Iris pigment epithelial cell (primary cell): ENCODE results near the gene ARHGEF28.
A peak's percentile ranks its signal among the peaks of the same experiment; 100 is the strongest.

ENCODE experiments used
- DNase-seq: peaks from one replicate; pipeline ENCODE4 v3.0.0-alpha.2; 2011; ENCODE audit warnings: low read depth

ARHGEF28 gene

DNA sequence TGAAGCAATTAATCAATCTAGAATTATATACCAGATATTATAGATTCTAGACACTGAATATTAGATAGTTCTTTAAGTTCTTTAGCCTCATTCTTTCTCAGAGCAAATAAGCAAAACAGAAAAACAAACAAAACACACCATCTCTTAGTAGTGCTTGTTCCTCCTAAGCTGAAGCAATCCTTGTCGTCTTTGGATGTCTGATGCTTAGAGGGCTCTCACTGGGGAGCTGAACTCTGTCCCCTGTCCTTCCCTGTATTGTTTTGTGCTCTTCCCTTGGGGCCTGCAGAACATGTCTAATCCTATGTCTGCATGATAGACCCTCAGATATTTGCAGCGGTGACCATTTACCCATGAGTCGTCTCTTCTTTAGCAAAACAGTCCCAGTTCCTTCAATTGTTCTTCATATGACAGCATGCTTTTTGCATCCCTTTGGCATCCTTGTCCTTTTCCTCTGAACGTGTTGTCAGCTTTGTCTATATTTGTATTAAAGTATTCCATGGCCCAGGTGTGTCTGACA lies 114.3 kb downstream of the ARHGEF28 start:
- no peak for DNase-seq

GRCh38 chr5:73743161-73743560 lies 117.2 kb downstream of the ARHGEF28 start:
- peak; percentile 21 for DNase-seq

DNA sequence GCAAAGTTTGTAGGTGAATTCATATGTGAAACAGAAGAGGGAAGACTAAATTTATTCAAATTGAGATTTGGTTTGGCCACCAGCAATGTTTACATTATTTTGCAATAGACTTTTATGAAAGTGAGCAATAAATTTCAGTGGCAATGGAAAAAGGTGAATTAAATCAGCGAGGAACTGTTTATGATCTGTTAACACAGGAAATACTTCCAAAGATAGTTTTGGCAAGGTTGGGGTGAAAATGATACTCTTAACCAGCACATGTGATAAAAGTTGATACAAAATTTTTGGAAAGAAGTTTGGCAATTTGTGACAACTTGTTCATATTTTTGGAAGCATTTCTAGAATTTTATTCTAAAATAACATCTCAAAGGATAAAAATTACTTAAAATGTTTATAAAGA lies 119.8 kb downstream of the ARHGEF28 start:
- DNase-seq, result no peak

DNA sequence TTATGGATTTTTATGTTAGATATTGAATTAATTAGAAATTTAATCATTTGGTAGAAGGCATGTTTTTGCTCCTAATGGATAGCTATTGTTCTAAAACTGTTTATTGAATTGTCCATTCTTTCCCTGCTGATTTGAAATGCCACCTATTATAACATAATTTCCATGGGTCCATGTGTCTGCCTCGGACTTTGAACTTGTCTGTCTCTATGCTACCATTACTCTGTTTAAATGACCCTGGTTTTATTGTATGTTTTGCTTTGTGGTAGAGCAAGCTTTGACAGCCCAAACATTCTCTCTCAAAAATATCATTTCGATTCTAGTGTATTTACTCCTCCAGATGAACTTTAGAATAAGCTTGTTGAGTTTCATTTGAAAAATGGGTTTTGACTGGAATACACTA lies 120.6 kb downstream of the ARHGEF28 start:
- no peak for DNase-seq

GRCh38 chr5:73747696-73748380 lies 121.8 kb downstream of the ARHGEF28 start:
- DNase-seq, result no peak

DNA sequence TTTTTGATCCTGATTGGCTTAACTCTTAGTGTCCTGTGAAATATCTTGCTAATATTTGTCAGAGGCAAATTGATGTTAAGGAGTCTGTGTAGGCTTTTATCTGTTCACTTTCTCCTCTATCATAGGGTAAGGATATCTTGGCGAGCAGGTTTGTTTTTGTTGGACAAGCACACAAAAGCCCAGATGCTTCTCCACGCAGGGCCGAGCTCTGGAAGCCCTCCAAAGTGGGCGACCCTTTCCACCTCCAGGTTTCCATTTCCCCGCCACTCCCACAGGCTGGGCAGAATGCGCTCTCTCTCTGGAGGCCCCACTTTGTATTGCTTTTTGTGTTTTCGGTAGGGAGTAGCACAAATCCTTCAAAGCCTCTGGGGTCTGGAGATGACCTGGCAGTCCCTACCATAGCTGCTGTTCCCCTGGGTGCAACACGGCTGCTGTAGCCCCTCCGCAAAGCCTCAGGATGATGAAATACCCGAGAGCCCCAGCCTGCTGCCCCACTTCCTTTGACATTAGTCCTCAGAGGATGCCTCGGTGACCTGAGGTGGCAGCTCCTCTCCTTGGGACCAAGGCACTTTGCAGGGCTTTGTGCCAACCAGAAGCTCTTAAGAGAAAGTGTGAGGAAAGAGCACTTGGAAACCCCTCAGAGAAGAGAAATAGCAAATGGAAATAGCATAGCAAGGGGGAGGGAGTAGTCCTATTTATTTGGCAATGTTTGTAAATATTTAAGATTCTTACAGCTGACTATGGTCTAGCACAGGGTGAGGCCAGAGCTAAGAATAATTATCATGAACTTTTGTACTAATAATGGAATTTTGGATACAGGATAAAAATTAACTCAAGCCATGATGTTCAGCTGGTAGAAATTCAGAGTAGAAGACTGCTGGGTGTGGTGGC lies 122.8 kb downstream of the ARHGEF28 start:
- peak; percentile 70 for DNase-seq

DNA sequence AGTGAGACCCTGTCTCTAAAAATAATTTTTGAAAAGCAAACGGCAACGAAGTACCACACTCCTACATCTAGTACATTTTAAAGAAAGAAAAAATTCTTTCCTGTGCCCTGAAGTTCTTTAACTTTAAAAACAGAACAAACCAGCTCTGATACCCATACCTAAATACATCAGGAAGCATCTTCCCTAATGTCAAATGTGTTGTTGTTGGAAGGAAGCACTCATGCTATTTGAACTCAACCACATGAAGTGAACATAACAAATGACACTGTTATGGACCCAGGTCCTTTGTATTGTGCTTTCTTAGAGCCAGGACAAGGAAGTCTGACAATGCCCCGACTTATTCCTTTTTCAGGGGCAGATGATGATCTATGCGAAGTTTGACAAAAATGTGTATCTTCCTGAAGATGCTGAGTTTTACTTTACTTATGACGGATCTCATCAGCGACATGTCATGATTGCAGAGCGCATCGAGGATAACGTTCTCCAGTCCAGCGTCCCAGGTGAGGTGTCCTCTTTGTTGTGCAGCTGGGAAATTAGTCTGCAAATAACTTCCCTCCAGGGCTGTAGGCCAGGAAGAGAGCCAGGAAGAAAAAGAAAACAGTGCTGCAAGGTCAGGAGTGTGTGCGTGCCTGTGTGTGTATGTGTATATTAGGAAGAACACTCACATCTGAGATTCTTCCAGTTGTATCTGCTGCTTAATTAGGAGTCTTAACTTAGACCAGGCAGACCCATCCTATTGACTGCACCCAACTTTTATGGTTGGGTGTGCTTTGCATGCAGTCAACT lies 123.7 kb downstream of the ARHGEF28 start:
- DNase-seq, result peak; percentile 48

- no peak for DNase-seq
Measured at GRCh38 chr5:73751254-73751914, 125.4 kb downstream of the ARHGEF28 start.

- no peak for DNase-seq
Measured at GRCh38 chr5:73754254-73754653, 128.3 kb downstream of the ARHGEF28 start.

- no peak for DNase-seq
Measured at GRCh38 chr5:73757416-73757815, 131.4 kb downstream of the ARHGEF28 start.

- peak; percentile 40 for DNase-seq
Measured at GRCh38 chr5:73759771-73760170, 133.8 kb downstream of the ARHGEF28 start.

DNA sequence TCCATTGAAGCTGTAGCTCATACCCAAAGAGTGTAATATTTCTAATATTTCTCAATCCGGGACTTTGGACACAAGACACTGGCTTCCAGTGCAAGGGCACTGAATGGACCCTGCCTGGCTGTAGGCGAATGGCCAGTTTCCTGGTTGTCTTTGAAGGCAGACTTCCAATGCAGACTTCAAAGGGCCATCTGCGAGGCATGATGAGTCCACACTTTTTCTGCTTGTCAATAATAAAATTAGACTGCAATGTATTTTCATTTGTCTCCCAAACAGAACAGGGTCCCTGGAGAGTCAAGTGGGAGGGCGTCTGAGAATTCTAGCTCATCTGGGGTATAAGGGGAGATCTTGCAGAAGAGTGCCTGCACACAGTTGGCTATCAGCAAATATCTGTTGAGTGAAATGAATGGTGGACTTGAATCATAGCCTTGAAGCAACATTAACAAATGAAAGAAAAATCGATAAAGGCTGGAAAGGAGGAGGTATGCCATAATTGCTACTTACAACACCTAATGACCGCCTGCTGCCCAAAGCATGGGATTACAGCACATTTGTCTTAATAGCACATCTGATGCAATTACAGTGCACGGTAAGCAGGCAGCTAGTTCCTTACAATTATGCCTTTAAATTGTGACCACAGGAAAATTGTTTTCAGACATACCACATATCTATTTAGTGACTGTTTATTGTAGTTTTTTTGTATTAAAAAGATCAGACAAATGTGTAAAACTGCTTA lies 137.5 kb downstream of the ARHGEF28 start:
- peak; percentile 42 for DNase-seq

DNA sequence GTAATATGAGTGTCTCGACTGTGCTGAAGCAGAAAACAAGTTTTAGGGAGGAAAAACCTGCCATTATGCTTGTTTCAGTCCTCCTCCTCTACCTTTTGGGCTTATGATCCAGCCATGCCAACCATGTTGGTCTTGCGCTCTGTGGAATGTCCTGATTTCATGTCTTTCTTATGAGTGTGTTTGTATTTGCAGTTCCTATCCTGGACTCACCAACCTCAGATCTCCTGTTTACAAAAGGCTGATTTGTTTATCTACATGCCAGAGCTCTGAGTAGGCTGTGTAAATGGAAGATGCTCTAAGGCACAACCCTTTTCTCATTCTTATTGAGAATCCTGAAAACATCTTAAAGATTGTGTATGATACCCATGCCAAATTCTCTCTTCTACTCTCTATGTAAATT lies 138.6 kb downstream of the ARHGEF28 start:
- DNase-seq, result peak; percentile 94

GRCh38 chr5:73764996-73765395 lies 139.0 kb downstream of the ARHGEF28 start:
- DNase-seq, result peak; percentile 52

GRCh38 chr5:73766902-73767301 lies 140.9 kb downstream of the ARHGEF28 start:
- DNase-seq, result no peak

DNA sequence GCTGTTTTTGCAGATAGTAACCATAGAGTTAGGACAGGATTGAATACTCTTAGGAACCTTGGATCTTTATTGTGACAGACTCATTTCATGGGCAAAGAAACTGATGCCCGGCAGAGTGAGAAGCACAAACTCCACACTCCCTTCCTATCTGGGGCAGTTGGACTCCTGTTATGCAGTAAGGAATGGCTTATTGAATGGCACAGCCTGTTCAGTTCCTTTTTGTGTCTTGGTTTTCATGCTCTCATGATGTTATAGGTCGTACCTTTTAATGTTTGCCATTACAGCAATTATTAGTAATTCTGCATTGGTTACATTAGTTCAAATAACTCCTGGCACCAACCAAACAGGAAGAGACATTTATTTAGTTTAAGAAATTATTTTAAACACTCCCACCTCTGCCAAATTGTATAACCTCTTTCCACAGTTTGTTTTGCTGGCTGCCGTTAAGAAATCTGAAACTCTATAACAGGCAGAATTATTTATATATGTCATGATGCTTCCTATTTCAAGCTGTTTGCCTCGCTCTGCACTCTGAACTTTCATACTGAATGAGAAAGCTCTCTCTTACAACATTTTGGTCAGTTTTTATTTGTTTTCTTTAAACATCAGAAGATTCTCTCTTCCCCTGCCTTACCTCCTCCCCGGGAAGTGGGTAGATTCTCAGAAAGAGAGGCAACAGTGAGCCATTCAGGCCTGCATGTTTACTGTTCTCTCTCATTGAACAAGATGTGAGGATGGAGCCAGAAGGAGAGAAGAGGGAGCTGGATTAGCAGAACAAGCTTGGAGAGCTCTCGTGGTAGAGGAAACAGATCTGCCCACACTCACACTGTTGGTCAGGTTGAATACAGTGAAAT lies 144.4 kb downstream of the ARHGEF28 start:
- DNase-seq, result peak; percentile 76

DNA sequence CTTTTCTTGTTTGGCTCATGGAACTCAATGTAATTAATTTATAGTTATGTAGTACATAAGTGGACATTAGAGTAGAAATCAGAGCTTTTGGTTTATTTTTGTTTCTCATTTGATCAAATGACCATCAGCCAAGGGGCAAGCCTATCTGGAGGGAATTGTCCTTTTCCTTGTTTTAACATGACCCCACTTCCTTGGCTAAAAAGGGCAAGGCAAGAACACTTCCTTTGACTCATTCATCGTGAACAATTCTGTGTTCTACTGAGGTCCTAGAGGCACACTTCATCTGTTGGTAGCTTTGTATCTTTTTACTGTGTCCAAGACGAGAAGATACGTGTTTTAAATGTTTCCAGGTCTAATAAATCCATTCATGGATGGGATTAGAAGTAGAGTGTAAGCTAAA lies 148.9 kb downstream of the ARHGEF28 start:
- no peak for DNase-seq

DNA sequence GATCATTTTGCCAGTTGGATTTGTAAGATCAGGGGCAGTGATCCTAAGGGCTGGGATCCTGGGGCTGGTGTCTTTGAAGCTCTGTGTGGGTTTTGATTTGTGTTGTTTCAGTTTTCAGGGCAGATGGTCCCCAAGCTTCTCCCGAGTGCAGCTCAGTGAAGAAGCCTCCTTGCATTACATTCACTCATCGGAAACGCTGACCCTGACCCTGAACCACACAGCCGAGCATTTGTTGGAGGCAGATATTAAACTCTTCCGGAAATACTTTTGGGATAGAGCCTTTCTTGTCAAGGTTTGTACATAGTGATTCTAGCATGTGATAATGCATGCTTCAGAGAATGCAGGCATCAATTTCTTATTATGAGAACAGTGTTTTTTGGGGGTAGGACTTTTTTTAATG lies 150.4 kb downstream of the ARHGEF28 start:
- DNase-seq, result no peak

DNA sequence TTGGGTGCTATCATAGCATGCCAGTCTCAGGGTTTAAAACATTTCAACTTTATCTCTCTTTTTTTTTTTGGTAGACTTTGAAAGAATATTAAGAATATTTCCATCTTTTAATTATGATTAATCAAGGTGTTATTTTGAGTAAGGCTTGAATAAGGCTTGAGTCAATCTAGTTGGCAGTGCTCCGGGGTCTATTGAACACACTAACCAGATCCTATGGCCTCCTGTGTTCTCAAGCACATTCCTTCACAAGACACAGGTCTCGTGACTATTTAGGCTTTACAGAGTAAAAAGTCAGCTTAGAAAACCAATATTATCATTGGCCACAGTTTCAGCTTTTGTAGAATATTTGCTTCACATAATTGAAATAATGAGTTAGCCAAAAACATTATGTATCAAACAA lies 151.2 kb downstream of the ARHGEF28 start:
- DNase-seq, result no peak
